OCI-LY3 (cell line): ENCODE results near the gene HEY2.
A peak's percentile ranks its signal among the peaks of the same experiment; 100 is the strongest.

Experiments
- H2AFZ ChIP-seq: fragments of 200-600, 300-600 bp; shearing (Covaris generic); 2 replicates; pipeline ENCODE4 v1.6.0; 2014; ENCODE audit warnings: antibody characterized with exemption, low read depth, low read length
- H3K27ac ChIP-seq: fragments of 200-600, 300-600 bp; sonication (generic); 2 replicates; pipeline ENCODE4 v1.5.1; 2014; ENCODE audit warnings: mild to moderate bottlenecking, low read length, moderate library complexity, mixed read lengths
- H3K27me3 ChIP-seq: fragments of 200-600, 300-600 bp; sonication (generic); 2 replicates; pipeline ENCODE4 v1.6.1; 2014; ENCODE audit warnings: low read depth, low read length, mixed read lengths
- H3K36me3 ChIP-seq: fragments of 200-600, 300-600 bp; sonication (generic); replicated peaks from 2 replicates; pipeline ENCODE3; 2014; ENCODE audit warnings: low read depth, low read length, mixed read lengths
- H3K4me1 ChIP-seq: fragments of 300-600, 200-600 bp; sonication (generic); 2 replicates; pipeline ENCODE4 v1.6.1; 2014; ENCODE audit warnings: low read length, mixed read lengths
- H3K4me2 ChIP-seq: fragments of 200-600, 300-600 bp; sonication (generic); 2 replicates; pipeline ENCODE4 v1.6.1; 2014; ENCODE audit warnings: low read length, mixed read lengths
- H3K4me3 ChIP-seq: fragments of 300-600, 200-600 bp; sonication (generic); 2 replicates; pipeline ENCODE4 v1.5.1; 2014; ENCODE audit warnings: antibody characterized with exemption, mild to moderate bottlenecking, low read length, moderate library complexity
- H3K79me2 ChIP-seq: fragments of 300-600, 200-600 bp; shearing (Covaris generic); 2 replicates; pipeline ENCODE4 v1.6.1; 2014; ENCODE audit warnings: mild to moderate bottlenecking, low read length, mixed read lengths
- H3K9ac ChIP-seq: fragments of 300-600, 200-600 bp; shearing (Covaris generic); 2 replicates; pipeline ENCODE4 v1.6.0; 2014; ENCODE audit warnings: mild to moderate bottlenecking, low read length, moderate library complexity
- H3K9me3 ChIP-seq: fragments of 200-600, 300-600 bp; shearing (Covaris generic); 2 replicates; pipeline ENCODE4 v1.6.1; 2014; ENCODE audit warnings: low read length, mixed read lengths; ENCODE audit not compliant: insufficient read depth
- H4K20me1 ChIP-seq: fragments of 200-600, 300-600 bp; sonication (generic); 2 replicates; pipeline ENCODE4 v1.6.1; 2016; ENCODE audit warnings: low read length, mixed read lengths; ENCODE audit not compliant: insufficient read depth
- CTCF ChIP-seq: fragments of 200-600, 300-600 bp; sonication (generic); IDR thresholded peaks from 2 replicates; pipeline ENCODE4 v1.5.1; 2014; ENCODE audit warnings: antibody characterized with exemption, low read length, low read depth
- EZH2phosphoT487 ChIP-seq: fragments of 200-600 bp; shearing (Covaris generic); IDR thresholded peaks from 2 replicates; pipeline ENCODE4 v1.6.1; 2018; ENCODE audit warnings: antibody characterized with exemption, mixed run types, low read depth

Gene HEY2

GRCh38 chr6:125808060-125808459 lies 58.6 kb downstream of the HEY2 start:
- H3K4me2 ChIP-seq, result peak overlapping the region; percentile 74
- peaks cover 4% of the 10 kb centered on the region; the same call in 1 of the 2 replicates for H4K20me1 ChIP-seq
- peak overlapping the region; percentile 27; the same call in 1 of the 2 replicates for H3K9ac ChIP-seq
- H3K36me3 ChIP-seq, result peaks cover 3% of the 10 kb centered on the region
- peaks cover 84% of the 10 kb centered on the region for H3K79me2 ChIP-seq
- no peaks in the 10 kb centered on the region for H3K27me3 ChIP-seq
- H3K4me1 ChIP-seq, result peaks cover 97% of the 10 kb centered on the region
- H3K27ac ChIP-seq, result peak overlapping the region; percentile 70
- H2AFZ ChIP-seq, result no peak overlapping the region
- TF ChIP-seq EZH2phosphoT487, result no peak
- H3K4me3 ChIP-seq, result peak overlapping the region; percentile 38; the same call in 1 of the 2 replicates
- H3K9me3 ChIP-seq, result no peaks in the 10 kb centered on the region

- Histone ChIP-seq H4K20me1 (peaks cover 4% of the 10 kb centered on the region; the same call in 1 of the 2 replicates), H2AFZ (no peak overlapping the region), H3K4me3 (no peak overlapping the region), H3K4me1 (peaks cover 92% of the 10 kb centered on the region), H3K9ac (0 out of 2 replicates have a peak overlapping the region, but pooled peaks have one; percentile 13), H3K4me2 (peak overlapping the region; percentile 74), H3K27ac (no peak overlapping the region), H3K36me3 (peaks cover 3% of the 10 kb centered on the region), H3K79me2 (peaks cover 83% of the 10 kb centered on the region), H3K9me3 (no peaks in the 10 kb centered on the region), H3K27me3 (no peaks in the 10 kb centered on the region)
- no peak for TF ChIP-seq CTCF
- TF ChIP-seq EZH2phosphoT487, result no peak
Measured at GRCh38 chr6:125808591-125808990, 59.2 kb downstream of the HEY2 start.

- no peak overlapping the region for H3K27ac ChIP-seq
- H3K36me3 ChIP-seq, result peaks cover 3% of the 10 kb centered on the region
- no peaks in the 10 kb centered on the region for H3K27me3 ChIP-seq
- TF ChIP-seq CTCF, result no peak
- TF ChIP-seq EZH2phosphoT487, result no peak
- H3K4me1 ChIP-seq, result peaks cover 87% of the 10 kb centered on the region
- H3K9ac ChIP-seq, result no peak overlapping the region
- H3K79me2 ChIP-seq, result peaks cover 83% of the 10 kb centered on the region
- H4K20me1 ChIP-seq, result peaks cover 4% of the 10 kb centered on the region; the same call in 1 of the 2 replicates
- H3K4me3 ChIP-seq, result no peak overlapping the region
- H3K9me3 ChIP-seq, result no peaks in the 10 kb centered on the region
- H3K4me2 ChIP-seq, result no peak overlapping the region
- no peak overlapping the region for H2AFZ ChIP-seq
Measured at GRCh38 chr6:125809570-125810170, 60.2 kb downstream of the HEY2 start.

GRCh38 chr6:125810445-125810844 lies 61.0 kb downstream of the HEY2 start:
- no peak overlapping the region for H3K9ac ChIP-seq
- peaks cover 4% of the 10 kb centered on the region; the same call in 1 of the 2 replicates for H4K20me1 ChIP-seq
- H3K4me3 ChIP-seq, result no peak overlapping the region
- H3K9me3 ChIP-seq, result no peaks in the 10 kb centered on the region
- H2AFZ ChIP-seq, result no peak overlapping the region
- peaks cover 87% of the 10 kb centered on the region for H3K4me1 ChIP-seq
- TF ChIP-seq EZH2phosphoT487 (no peak), CTCF (no peak)
- H3K4me2 ChIP-seq, result no peak overlapping the region
- H3K27me3 ChIP-seq, result no peaks in the 10 kb centered on the region
- H3K79me2 ChIP-seq, result peaks cover 76% of the 10 kb centered on the region
- no peak overlapping the region for H3K27ac ChIP-seq
- peaks cover 3% of the 10 kb centered on the region for H3K36me3 ChIP-seq
